CD14-positive monocyte (primary cell): ENCODE measurements around the gene IFNE. TPM values are rescaled to one million over a fixed set of nuclear protein-coding genes. Genes with fewer than 3 reads are reported as not detected.
A peak's percentile ranks its signal among the peaks of the same experiment; 100 is the strongest.

Experiments
- DNase-seq, 3 donors: peaks; one replicate each; pipeline ENCODE4 v3.0.0-alpha.2; 2011 to 2022
- H2AFZ ChIP-seq: 2 replicates; pipeline ENCODE4 v1.6.0; 2012; ENCODE audit warnings: mild to moderate bottlenecking, low read depth, low read length, inconsistent platforms; ENCODE audit not compliant: insufficient read depth, poor library complexity, severe bottlenecking
- H3K27ac ChIP-seq, 2 donors: 1 replicate in 1 of 2; 2 replicates in 1 of 2; pipeline ENCODE4 v1.5.1; 2012 to 2013; ENCODE audit warnings: low read length in 2 of 2, control low read depth in 1 of 2, inconsistent platforms in 1 of 2, low read depth in 1 of 2, mild to moderate bottlenecking in 1 of 2
- H3K27me3 ChIP-seq, 2 donors: one replicate each; pipeline versions ENCODE4 v1.6.0 to v1.6.1; 2011 to 2013; ENCODE audit warnings: low read length in 2 of 2; ENCODE audit not compliant: control insufficient read depth in 2 of 2, insufficient read depth in 2 of 2
- H3K36me3 ChIP-seq, 2 donors: replicated peaks in 1 of 2; 1 replicate in 1 of 2; 2 replicates in 1 of 2; pipeline versions ENCODE4 v1.5.1 to v1.6.1; 2012 to 2013; ENCODE audit warnings: low read length in 2 of 2, control low read depth in 1 of 2, inconsistent platforms in 1 of 2, mild to moderate bottlenecking in 1 of 2; ENCODE audit not compliant: insufficient read depth in 2 of 2, control insufficient read depth in 1 of 2
- H3K4me1 ChIP-seq, 2 donors: 1 replicate in 1 of 2; 2 replicates in 1 of 2; pipeline versions ENCODE4 v1.5.1 to v1.6.1; 2012 to 2013; ENCODE audit warnings: low read length in 2 of 2, control low read depth in 1 of 2, inconsistent platforms in 1 of 2, mild to moderate bottlenecking in 1 of 2, moderate library complexity in 1 of 2; ENCODE audit not compliant: insufficient read depth in 2 of 2, control insufficient read depth in 1 of 2
- H3K4me2 ChIP-seq: replicated peaks from 2 replicates; pipeline ENCODE3; 2012; ENCODE audit warnings: low read length, moderate library complexity, mild to moderate bottlenecking; ENCODE audit not compliant: poor library complexity, severe bottlenecking; ENCODE audit errors: extremely low read depth
- H3K4me3 ChIP-seq, 3 experiments: fragments of 200-600 bp in 1 of 3; sonication (generic) in 1 of 3; replicated peaks in 1 of 3; 1 replicate in 2 of 3; 2 replicates in 1 of 3; pipeline ENCODE4 v1.5.1; 2011 to 2013; ENCODE audit warnings: low read length in 3 of 3, mild to moderate bottlenecking in 3 of 3, control low read depth in 2 of 3, low read depth in 2 of 3, inconsistent platforms in 1 of 3, moderate library complexity in 1 of 3
- H3K79me2 ChIP-seq: 2 replicates; pipeline ENCODE4 v1.6.0; 2012; ENCODE audit warnings: mild to moderate bottlenecking, control low read depth, inconsistent platforms, low read length, moderate library complexity; ENCODE audit not compliant: insufficient read depth
- H3K9ac ChIP-seq: 2 replicates; pipeline ENCODE4 v1.6.0; 2017; ENCODE audit warnings: low read length, mild to moderate bottlenecking; ENCODE audit not compliant: insufficient read depth, poor library complexity, severe bottlenecking
- H3K9me3 ChIP-seq, 2 donors: replicated peaks in 1 of 2; 1 replicate in 1 of 2; 2 replicates in 1 of 2; pipeline versions ENCODE4 v1.5.1 to v1.6.1; 2012 to 2013; ENCODE audit warnings: low read length in 2 of 2, control low read depth in 1 of 2; ENCODE audit not compliant: control insufficient read depth in 1 of 2, insufficient read depth in 1 of 2
- H4K20me1 ChIP-seq: 2 replicates; pipeline ENCODE4 v1.6.0; 2012; ENCODE audit warnings: mild to moderate bottlenecking, low read length, control low read depth, moderate library complexity; ENCODE audit not compliant: insufficient read depth
- H3K27ac Mint-ChIP-seq, 7 donors: one replicate each; pipeline ENCODE4 v1.8.0; 2020; ENCODE audit warnings: mild to moderate bottlenecking in 7 of 7, mixed read lengths in 7 of 7, moderate library complexity in 6 of 7, inconsistent platforms in 2 of 7
- H3K27me3 Mint-ChIP-seq, 3 donors: one replicate each; pipeline ENCODE4 v1.8.0; 2021 to 2022; ENCODE audit warnings: low read depth in 3 of 3, mild to moderate bottlenecking in 3 of 3, mixed read lengths in 3 of 3, moderate library complexity in 3 of 3, inconsistent platforms in 1 of 3
- H3K36me3 Mint-ChIP-seq, 2 donors: one replicate each; pipeline ENCODE4 v1.8.0; 2020; ENCODE audit warnings: mixed read lengths in 2 of 2, inconsistent platforms in 1 of 2, mild to moderate bottlenecking in 1 of 2
- H3K4me1 Mint-ChIP-seq: one replicate; pipeline ENCODE4 v1.8.0; 2020; ENCODE audit warnings: mild to moderate bottlenecking, mixed read lengths
- H3K4me3 Mint-ChIP-seq, 2 donors: one replicate each; pipeline ENCODE4 v1.8.0; 2020; ENCODE audit warnings: mild to moderate bottlenecking in 2 of 2, mixed read lengths in 2 of 2, moderate library complexity in 1 of 2
- H3K9me3 Mint-ChIP-seq, 7 donors: one replicate each; pipeline ENCODE4 v1.8.0; 2020 to 2022; ENCODE audit warnings: mixed read lengths in 7 of 7, mild to moderate bottlenecking in 6 of 7, moderate library complexity in 6 of 7, inconsistent platforms in 2 of 7
- CTCF ChIP-seq: fragments of 200-600 bp; IDR thresholded peaks from one replicate; pipeline ENCODE4 v1.8.0; 2022; ENCODE audit warnings: antibody characterized with exemption, mild to moderate bottlenecking
- WGBS: methylation state at CpG from one replicate; pipeline ENCODE4 v1.1.5; 2013; ENCODE audit warnings: missing lambda C conversion rate; ENCODE audit not compliant: insufficient coverage; 5-methylcytosine and 5-hydroxymethylcytosine counted together
- intact Hi-C, 2 donors: fragments of 100-400 bp; cut with micrococcal nuclease; formaldehyde crosslinking; loops; one replicate each; pipeline versions ENCODE4 v1.15.0 to v1.15.1; 2023
- polyA plus RNA-seq, 3 donors: library from polyadenylated mRNA; depleted of rRNA in 1 of 3; unstranded in 2 of 3; stranded (reverse) in 1 of 3; fragments of 300-500 nt in 2 of 3; fragments of >200 nt in 1 of 3; fragmentation: Illumina TruSeq in 2 of 3; gene quantifications; 1 replicate in 2 of 3; 2 replicates in 1 of 3; pipeline ENCODE4 v1.2.3, GENCODE V29; 2012 to 2021

IFNE gene
- polyA plus RNA-seq, 3 donors, result not detected

GRCh38 chr9:21505425-21506179 is 23.5 kb upstream of the IFNE start:
- no peaks in the 10 kb centered on the region for H3K79me2 ChIP-seq
- Mint-ChIP-seq H3K27me3 (peaks cover 1 to 6% (median 5%) of the 10 kb centered on the region in 3 donors), H3K4me3 (peak overlapping the region in 1 of 2 donors; percentile 58), H3K9me3 (no peaks in the 10 kb centered on the region), H3K36me3 (no peaks in the 10 kb centered on the region), H3K4me1 (peaks cover 4% of the 10 kb centered on the region), H3K27ac (peak overlapping the region in 1 of 7 donors; percentile 51)
- intact Hi-C loops, result no loop called here
- H3K27ac ChIP-seq, result no peak overlapping the region
- no peak overlapping the region for H3K4me3 ChIP-seq
- 38% methylated on average over 4 of the region's 10 CpGs for WGBS
- DNase-seq, result no peak
- H3K4me1 ChIP-seq, result no peaks in the 10 kb centered on the region
- no peak overlapping the region for H3K9ac ChIP-seq
- H2AFZ ChIP-seq, result no peak overlapping the region
- no peaks in the 10 kb centered on the region for H3K9me3 ChIP-seq
- H4K20me1 ChIP-seq, result no peaks in the 10 kb centered on the region
- H3K36me3 ChIP-seq, result no peaks in the 10 kb centered on the region
- peaks cover 6 to 7% of the 10 kb centered on the region in 2 donors for H3K27me3 ChIP-seq
- no peak overlapping the region for H3K4me2 ChIP-seq
- no peak for TF ChIP-seq CTCF

GRCh38 chr9:21504894-21505293 is 22.8 kb upstream of the IFNE start:
- Histone ChIP-seq H3K36me3 (no peaks in the 10 kb centered on the region), H3K27ac (no peak overlapping the region), H3K9me3 (no peaks in the 10 kb centered on the region), H3K79me2 (no peaks in the 10 kb centered on the region), H3K27me3 (peaks cover 6 to 7% of the 10 kb centered on the region in 2 donors), H3K4me2 (no peak overlapping the region), H3K9ac (no peak overlapping the region), H3K4me3 (no peak overlapping the region), H4K20me1 (no peaks in the 10 kb centered on the region), H3K4me1 (no peaks in the 10 kb centered on the region), H2AFZ (no peak overlapping the region)
- no peak for DNase-seq
- H3K4me1 Mint-ChIP-seq, result peaks cover 4% of the 10 kb centered on the region
- no peaks in the 10 kb centered on the region for H3K36me3 Mint-ChIP-seq
- no peak for TF ChIP-seq CTCF
- H3K9me3 Mint-ChIP-seq, result no peaks in the 10 kb centered on the region
- H3K27me3 Mint-ChIP-seq, result peaks cover 1 to 6% (median 5%) of the 10 kb centered on the region in 3 donors
- no peak overlapping the region for H3K27ac Mint-ChIP-seq
- intact Hi-C loops, result no loop called here
- no peak overlapping the region for H3K4me3 Mint-ChIP-seq
